Fibroblast of lung (primary cell): ENCODE results near the gene C5AR1. TPM values are rescaled to one million over a fixed set of nuclear protein-coding genes. Genes with fewer than 3 reads are reported as not detected.

Experiments
- DNase-seq, 2 donors: peaks; one replicate each; pipeline versions ENCODE4 v3.0.0 to v3.0.0-alpha.2; 2010; ENCODE audit warnings: low read depth in 2 of 2
- H2AFZ ChIP-seq: 2 replicates; pipeline ENCODE4 v1.5.1; 2012; ENCODE audit warnings: low read length, control low read depth, inconsistent platforms
- H3K27ac ChIP-seq: 2 replicates; pipeline ENCODE4 v1.5.1; 2011; ENCODE audit warnings: low read length, control low read depth; ENCODE audit not compliant: insufficient read depth
- H3K27me3 ChIP-seq: 2 replicates; pipeline ENCODE4 v1.5.1; 2011; ENCODE audit warnings: mild to moderate bottlenecking, low read length; ENCODE audit not compliant: control insufficient read depth, insufficient read depth
- H3K36me3 ChIP-seq: 2 replicates; pipeline ENCODE4 v1.5.1; 2011; ENCODE audit warnings: low read length; ENCODE audit not compliant: control insufficient read depth, insufficient read depth
- H3K4me1 ChIP-seq: 2 replicates; pipeline ENCODE4 v1.5.1; 2011; ENCODE audit warnings: low read length; ENCODE audit not compliant: control insufficient read depth, insufficient read depth; ENCODE audit errors: extremely low read depth
- H3K4me2 ChIP-seq: 2 replicates; pipeline ENCODE4 v1.5.1; 2011; ENCODE audit warnings: low read length, control low read depth; ENCODE audit not compliant: insufficient read depth; ENCODE audit errors: extremely low read depth
- H3K4me3 ChIP-seq, 4 experiments: fragments of 200-600 bp in 1 of 4; sonication (generic) in 1 of 4; replicated peaks in 1 of 4; 2 replicates each; pipeline ENCODE4 v1.5.1; 2011 to 2016; ENCODE audit warnings: low read length in 4 of 4, low read depth in 3 of 4, mild to moderate bottlenecking in 3 of 4, control low read depth in 2 of 4, inconsistent platforms in 1 of 4, mixed read lengths in 1 of 4; ENCODE audit not compliant: insufficient read depth in 1 of 4; ENCODE audit errors: control extremely low read depth in 1 of 4
- H3K79me2 ChIP-seq: 2 replicates; pipeline ENCODE4 v1.5.1; 2012; ENCODE audit warnings: mild to moderate bottlenecking, low read length, inconsistent platforms; ENCODE audit not compliant: control insufficient read depth, insufficient read depth
- H3K9ac ChIP-seq: 2 replicates; pipeline ENCODE4 v1.5.1; 2011; ENCODE audit warnings: mild to moderate bottlenecking, low read length, control low read depth; ENCODE audit not compliant: insufficient read depth
- H3K9me3 ChIP-seq: 2 replicates; pipeline ENCODE4 v1.5.1; 2012; ENCODE audit warnings: low read depth, low read length; ENCODE audit not compliant: control insufficient read depth, insufficient read depth
- H4K20me1 ChIP-seq: 2 replicates; pipeline ENCODE4 v1.5.1; 2011; ENCODE audit warnings: low read length; ENCODE audit not compliant: control insufficient read depth, insufficient read depth; ENCODE audit errors: extremely low read depth
- EZH2 ChIP-seq: IDR thresholded peaks from 2 replicates; pipeline ENCODE4 v1.5.1; 2012; ENCODE audit warnings: low read length, control low read depth, mild to moderate bottlenecking; ENCODE audit errors: missing control alignments
- polyA plus RNA-seq, 2 donors: library from polyadenylated mRNA; depleted of rRNA in 1 of 2; stranded (reverse) in 1 of 2; unstranded in 1 of 2; fragments of >200 nt; gene quantifications; 2 replicates each; pipeline ENCODE4 v1.2.1, GENCODE V29; 2011 to 2012; ENCODE audit warnings: missing spikeins in 1 of 2
- total RNA-seq: library from RNA; depleted of rRNA; stranded (reverse); fragments of >200 nt; gene quantifications from 2 replicates; pipeline ENCODE4 v1.2.1, GENCODE V29; 2014
- TF ChIP-seq, protein P1 (sequence below), 2 donors: IDR thresholded peaks in 1 of 2; conservative IDR thresholded peaks in 1 of 2; 1 replicate in 1 of 2; 2 replicates in 1 of 2; pipeline ENCODE4 v1.5.1; 2011 to 2012; ENCODE audit warnings: low read length in 2 of 2, control low read depth in 1 of 2, inconsistent platforms in 1 of 2, low read depth in 1 of 2, mild to moderate bottlenecking in 1 of 2

Gene C5AR1
- total and polyA plus RNA-seq, 2 donors (not counting 1 experiment from before 2014, with no cell fraction given) = 0.33 to 0.81 TPM

DNA sequence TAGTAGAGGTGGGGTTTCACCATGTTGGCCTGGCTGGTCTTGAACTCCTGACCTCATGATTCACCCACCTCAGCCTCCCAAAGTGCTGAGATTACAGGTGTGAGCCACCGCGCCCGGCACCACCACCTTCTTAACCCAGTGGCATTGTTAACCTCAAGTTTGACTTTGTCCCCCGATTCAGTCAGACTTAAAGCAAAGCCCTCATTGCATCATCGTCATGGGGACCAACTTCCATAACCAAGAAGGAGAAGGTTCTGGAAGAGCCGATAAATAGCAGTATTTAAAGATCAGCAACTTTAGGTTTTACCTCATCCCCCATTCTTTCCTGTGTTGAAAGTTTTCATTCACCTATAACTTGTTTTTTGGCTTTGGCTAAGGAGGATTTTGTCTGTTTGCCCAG is 41.6 kb upstream of the C5AR1 start:
- Histone ChIP-seq H3K4me2 (no peak overlapping the region), H3K36me3 (peaks cover 15% of the 10 kb centered on the region), H2AFZ (no peak overlapping the region), H3K9ac (no peak overlapping the region), H3K27ac (no peak overlapping the region), H3K4me3 (no peak overlapping the region), H4K20me1 (no peaks in the 10 kb centered on the region), H3K4me1 (peaks cover 6% of the 10 kb centered on the region), H3K27me3 (no peaks in the 10 kb centered on the region), H3K9me3 (no peaks in the 10 kb centered on the region), H3K79me2 (no peaks in the 10 kb centered on the region)
- no peak for DNase-seq
- TF ChIP-seq EZH2 = no peak
- TF ChIP-seq, protein P1, sequence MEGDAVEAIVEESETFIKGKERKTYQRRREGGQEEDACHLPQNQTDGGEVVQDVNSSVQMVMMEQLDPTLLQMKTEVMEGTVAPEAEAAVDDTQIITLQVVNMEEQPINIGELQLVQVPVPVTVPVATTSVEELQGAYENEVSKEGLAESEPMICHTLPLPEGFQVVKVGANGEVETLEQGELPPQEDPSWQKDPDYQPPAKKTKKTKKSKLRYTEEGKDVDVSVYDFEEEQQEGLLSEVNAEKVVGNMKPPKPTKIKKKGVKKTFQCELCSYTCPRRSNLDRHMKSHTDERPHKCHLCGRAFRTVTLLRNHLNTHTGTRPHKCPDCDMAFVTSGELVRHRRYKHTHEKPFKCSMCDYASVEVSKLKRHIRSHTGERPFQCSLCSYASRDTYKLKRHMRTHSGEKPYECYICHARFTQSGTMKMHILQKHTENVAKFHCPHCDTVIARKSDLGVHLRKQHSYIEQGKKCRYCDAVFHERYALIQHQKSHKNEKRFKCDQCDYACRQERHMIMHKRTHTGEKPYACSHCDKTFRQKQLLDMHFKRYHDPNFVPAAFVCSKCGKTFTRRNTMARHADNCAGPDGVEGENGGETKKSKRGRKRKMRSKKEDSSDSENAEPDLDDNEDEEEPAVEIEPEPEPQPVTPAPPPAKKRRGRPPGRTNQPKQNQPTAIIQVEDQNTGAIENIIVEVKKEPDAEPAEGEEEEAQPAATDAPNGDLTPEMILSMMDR (conservative IDR thresholded peaks at IDR 0.05 in 1 of 2, IDR thresholded peaks at IDR 0.05 in 1 of 2; ENCODE audit: low read depth in 1 of 2, low read length in 2 of 2) = no peak

DNA sequence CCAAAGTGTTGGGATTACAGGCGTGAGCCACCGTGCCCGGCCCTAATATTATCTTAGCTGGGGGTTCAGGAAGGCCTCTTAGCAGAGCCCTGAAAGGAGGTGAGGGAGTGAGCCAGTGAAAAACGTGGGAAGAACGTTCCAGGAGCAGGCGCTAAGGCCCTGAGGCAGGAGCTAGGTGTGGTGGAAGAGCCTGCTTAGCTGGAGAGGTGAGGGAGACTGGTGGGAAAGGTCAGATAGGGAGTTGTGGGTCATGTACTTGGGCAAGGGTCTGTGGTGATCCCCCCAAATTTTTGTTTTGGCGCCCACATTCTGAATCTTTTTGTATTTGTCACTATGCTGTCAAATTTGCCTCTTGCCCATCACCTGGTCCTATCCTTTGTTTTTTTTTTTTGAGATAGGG is 40.1 kb upstream of the C5AR1 start:
- DNase-seq = no peak
- Histone ChIP-seq H3K9me3 (no peaks in the 10 kb centered on the region), H3K9ac (no peak overlapping the region), H3K4me2 (no peak overlapping the region), H3K27me3 (no peaks in the 10 kb centered on the region), H3K79me2 (no peaks in the 10 kb centered on the region), H3K27ac (no peak overlapping the region), H3K4me1 (peaks cover 9% of the 10 kb centered on the region), H3K4me3 (no peak overlapping the region), H2AFZ (no peak overlapping the region), H4K20me1 (no peaks in the 10 kb centered on the region), H3K36me3 (peaks cover 14% of the 10 kb centered on the region)
- no peak for TF ChIP-seq EZH2
- TF ChIP-seq, protein P1 (conservative IDR thresholded peaks at IDR 0.05 in 1 of 2, IDR thresholded peaks at IDR 0.05 in 1 of 2; ENCODE audit: low read depth in 1 of 2, low read length in 2 of 2) = no peak

DNA sequence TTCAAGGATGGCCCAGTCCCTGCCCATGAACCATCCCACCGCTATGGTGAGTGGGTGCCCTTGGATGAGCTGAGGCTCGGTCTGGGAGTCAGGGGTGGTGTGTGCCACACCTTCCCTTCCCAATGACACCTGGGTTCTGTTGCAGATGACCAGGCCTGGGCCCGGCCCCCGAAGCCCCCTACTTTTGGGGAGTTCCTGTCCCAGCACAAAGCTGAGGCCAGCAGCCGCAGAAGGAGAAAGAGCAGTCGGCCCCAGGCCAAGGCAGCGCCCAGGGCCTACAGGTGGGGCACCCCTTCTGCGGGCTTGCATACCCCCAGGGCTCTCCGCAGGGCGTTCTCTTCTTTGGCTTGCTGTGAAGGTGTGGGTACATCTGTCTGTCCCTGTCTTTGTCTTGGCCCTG is 39.3 kb upstream of the C5AR1 start:
- no peaks in the 10 kb centered on the region for H4K20me1 ChIP-seq
- no peaks in the 10 kb centered on the region for H3K27me3 ChIP-seq
- TF ChIP-seq EZH2 = no peak
- no peaks in the 10 kb centered on the region for H3K79me2 ChIP-seq
- H3K27ac ChIP-seq = no peak overlapping the region
- DNase-seq = no peak
- H3K4me3 ChIP-seq = no peak overlapping the region
- H3K4me2 ChIP-seq = no peak overlapping the region
- no peak overlapping the region for H3K9ac ChIP-seq
- H3K36me3 ChIP-seq = peaks cover 16% of the 10 kb centered on the region
- H3K4me1 ChIP-seq = peaks cover 11% of the 10 kb centered on the region
- H3K9me3 ChIP-seq = no peaks in the 10 kb centered on the region
- H2AFZ ChIP-seq = no peak overlapping the region
